Lung (tissue), 12 donors: Measurements from ENCODE around the gene HSD17B1. TPM values are rescaled to one million over a fixed set of nuclear protein-coding genes. Genes with fewer than 3 reads are reported as not detected.

Source experiments
- ATAC-seq: fragments of 200-7000 bp; cut with Tn5 transposase; one replicate; pipeline ENCODE4 v1.9.1; 2020; ENCODE audit warnings: moderate number of reproducible peaks; ENCODE audit not compliant: insufficient read depth, low FRiP score
- DNase-seq, 3 donors: peaks; one replicate each; pipeline ENCODE4 v3.0.0-alpha.2; 2013 to 2017
- H3K27ac ChIP-seq, 2 donors: one replicate each; pipeline ENCODE4 v1.5.1; 2013; ENCODE audit warnings: mild to moderate bottlenecking in 2 of 2, moderate library complexity in 2 of 2, control low read depth in 1 of 2, inconsistent platforms in 1 of 2, low read depth in 1 of 2, low read length in 1 of 2
- H3K27me3 ChIP-seq, 3 donors: one replicate each; pipeline ENCODE4 v1.5.1; 2013; ENCODE audit warnings: low read length in 2 of 3; ENCODE audit not compliant: control insufficient read depth in 3 of 3, insufficient read depth in 3 of 3
- H3K36me3 ChIP-seq, 4 donors: one replicate each; pipeline ENCODE4 v1.5.1; 2013; ENCODE audit warnings: low read length in 4 of 4, mild to moderate bottlenecking in 1 of 4, moderate library complexity in 1 of 4; ENCODE audit not compliant: control insufficient read depth in 4 of 4, insufficient read depth in 4 of 4
- H3K4me1 ChIP-seq, 5 donors: one replicate each; pipeline ENCODE4 v1.5.1; 2013; ENCODE audit warnings: low read length in 5 of 5, mild to moderate bottlenecking in 2 of 5, moderate library complexity in 1 of 5; ENCODE audit not compliant: control insufficient read depth in 5 of 5, insufficient read depth in 5 of 5
- H3K4me3 ChIP-seq: one replicate; pipeline ENCODE4 v1.5.1; 2013; ENCODE audit warnings: mild to moderate bottlenecking, control low read depth, moderate library complexity
- H3K9ac ChIP-seq, 2 donors: one replicate each; pipeline ENCODE4 v1.5.1; 2013; ENCODE audit warnings: low read length in 2 of 2, control low read depth in 1 of 2; ENCODE audit not compliant: insufficient read depth in 1 of 2
- H3K9me3 ChIP-seq, 4 donors: one replicate each; pipeline ENCODE4 v1.5.1; 2013; ENCODE audit warnings: low read length in 3 of 4, mild to moderate bottlenecking in 1 of 4, moderate library complexity in 1 of 4; ENCODE audit not compliant: control insufficient read depth in 4 of 4, insufficient read depth in 3 of 4
- CTCF ChIP-seq: IDR thresholded peaks from 2 replicates; pipeline ENCODE4 v1.5.1; 2012; ENCODE audit warnings: mild to moderate bottlenecking; ENCODE audit errors: control extremely low read depth, extremely low read depth
- WGBS, 2 donors: extraction: QIAGEN DNeasy Blood & Tissue Kit; methylation state at CpG; one replicate each; pipeline ENCODE4 v1.1.7; 2013; 5-methylcytosine and 5-hydroxymethylcytosine counted together
- polyA plus RNA-seq, 2 donors: library from polyadenylated mRNA; stranded (reverse); fragments of 200-250 nt; gene quantifications; one replicate each; pipeline ENCODE4 v1.2.1, GENCODE V29; 2013
- total RNA-seq, 2 donors: library from RNA; depleted of rRNA in 1 of 2; stranded (reverse); fragments of >200 nt in 1 of 2; gene quantifications; one replicate each; pipeline ENCODE4 v1.2.1, GENCODE V29; 2014 to 2021
- donor health status: control.
- donor health status: control.
- donor health status: Bipolar disorder and iron deficiency.
- donor health status: healthy.
- donor health status: DM: yes; HTN: yes; CAD: no.

HSD17B1 gene
- total and polyA plus RNA-seq, 4 donors, result 0.98 to 2.4 (median 1.6) TPM

GRCh38 chr17:42579794-42580551, 27.2 kb downstream of the HSD17B1 start:
- peaks cover 22 to 45% (median 34%) of the 10 kb centered on the region in 4 donors for H3K36me3 ChIP-seq
- H3K4me3 ChIP-seq, result no peak overlapping the region
- no peaks in the 10 kb centered on the region for H3K9me3 ChIP-seq
- peaks cover 0 to 23% (median 11%) of the 10 kb centered on the region in 5 donors for H3K4me1 ChIP-seq
- ATAC-seq (no peak), DNase-seq (no peak)
- no peak overlapping the region for H3K27ac ChIP-seq
- 60 to 66% methylated on average over 2 of the region's 2 CpGs for WGBS, 2 donors
- no peaks in the 10 kb centered on the region for H3K27me3 ChIP-seq
- TF ChIP-seq CTCF, result no peak
- no peak overlapping the region for H3K9ac ChIP-seq

- Histone ChIP-seq H3K4me3 (no peak overlapping the region), H3K27me3 (no peaks in the 10 kb centered on the region), H3K9ac (no peak overlapping the region), H3K4me1 (peaks cover 0 to 13% (median 9%) of the 10 kb centered on the region in 5 donors), H3K27ac (no peak overlapping the region), H3K9me3 (no peaks in the 10 kb centered on the region), H3K36me3 (peaks cover 33 to 49% (median 43%) of the 10 kb centered on the region in 4 donors)
- TF ChIP-seq CTCF, result no peak
- DNase-seq, result no peak
- 92 to 93% methylated on average over 10 of the region's 10 CpGs for WGBS, 2 donors
- ATAC-seq, result no peak
Measured at GRCh38 chr17:42581744-42582270, 29.1 kb downstream of the HSD17B1 start.

GRCh38 chr17:42584880-42585279, 32.2 kb downstream of the HSD17B1 start:
- no peak overlapping the region for H3K4me3 ChIP-seq
- TF ChIP-seq CTCF, result no peak
- no peaks in the 10 kb centered on the region for H3K27me3 ChIP-seq
- WGBS, 2 donors, result 59 to 71% methylated on average over 9 of the region's 9 CpGs
- peaks cover 0 to 5% (median 0%) of the 10 kb centered on the region in 5 donors for H3K4me1 ChIP-seq
- DNase-seq (no peak), ATAC-seq (no peak)
- H3K9me3 ChIP-seq, result no peaks in the 10 kb centered on the region
- peaks cover 40 to 58% (median 49%) of the 10 kb centered on the region in 4 donors for H3K36me3 ChIP-seq
- H3K9ac ChIP-seq, result no peak overlapping the region
- peak overlapping the region in 1 of 2 donors; percentile 64 for H3K27ac ChIP-seq
